Keratinocyte (primary cell): ENCODE data around the gene CENPP. TPM values are rescaled to one million over a fixed set of nuclear protein-coding genes. Genes with fewer than 3 reads are reported as not detected.

ENCODE experiments used
- DNase-seq: peaks from one replicate; pipeline ENCODE4 v3.0.0-alpha.2; 2011; ENCODE audit warnings: low read depth, missing footprints, low spot score
- FAIRE-seq: peaks from 2 replicates; lab custom pipeline; 2011; peaks lifted over from hg19 to GRCh38; lab: Jason Lieb, UNC
- H2AFZ ChIP-seq: 2 replicates; pipeline ENCODE4 v1.6.0; 2012; ENCODE audit warnings: low read length, control low read depth, inconsistent platforms; ENCODE audit not compliant: control insufficient read depth
- H3K27ac ChIP-seq: 2 replicates; pipeline ENCODE4 v1.5.1; 2011; ENCODE audit warnings: low read length; ENCODE audit not compliant: control insufficient read depth, insufficient read depth
- H3K27me3 ChIP-seq: 3 replicates; pipeline ENCODE4 v1.6.0; 2011; ENCODE audit warnings: low read length; ENCODE audit not compliant: control insufficient read depth, insufficient read depth; ENCODE audit errors: extremely low read depth
- H3K36me3 ChIP-seq, 2 experiments: 2 replicates in 1 of 2; 3 replicates in 1 of 2; pipeline ENCODE4 v1.5.1; 2011; ENCODE audit warnings: low read length in 2 of 2, mild to moderate bottlenecking in 1 of 2; ENCODE audit not compliant: control insufficient read depth in 2 of 2, insufficient read depth in 2 of 2; ENCODE audit errors: extremely low read depth in 1 of 2
- H3K4me1 ChIP-seq: 3 replicates; pipeline ENCODE4 v1.5.1; 2011; ENCODE audit warnings: low read length; ENCODE audit not compliant: control insufficient read depth, insufficient read depth; ENCODE audit errors: extremely low read depth
- H3K4me2 ChIP-seq: 3 replicates; pipeline ENCODE4 v1.6.0; 2011; ENCODE audit warnings: low read depth, low read length; ENCODE audit not compliant: control insufficient read depth, insufficient read depth; ENCODE audit errors: extremely low read depth
- H3K4me3 ChIP-seq, 3 experiments: fragments of 200-600 bp in 1 of 3; sonication (generic) in 1 of 3; 2 replicates in 2 of 3; 3 replicates in 1 of 3; pipeline ENCODE4 v1.5.1; 2011 to 2016; ENCODE audit warnings: low read length in 3 of 3, mild to moderate bottlenecking in 3 of 3, control low read depth in 2 of 3, inconsistent platforms in 1 of 3, low read depth in 1 of 3, mixed read lengths in 1 of 3, mixed run types in 1 of 3, moderate library complexity in 1 of 3; ENCODE audit not compliant: control insufficient read depth in 2 of 3, insufficient read depth in 2 of 3; ENCODE audit errors: extremely low read depth in 1 of 3
- H3K79me2 ChIP-seq: 2 replicates; pipeline ENCODE4 v1.6.0; 2012; ENCODE audit warnings: low read length; ENCODE audit not compliant: control insufficient read depth, insufficient read depth
- H3K9ac ChIP-seq: 3 replicates; pipeline ENCODE4 v1.6.0; 2011; ENCODE audit warnings: low read length; ENCODE audit not compliant: control insufficient read depth, insufficient read depth; ENCODE audit errors: extremely low read depth
- H3K9me1 ChIP-seq: 3 replicates; pipeline ENCODE4 v1.6.0; 2011; ENCODE audit warnings: low read length; ENCODE audit not compliant: control insufficient read depth, insufficient read depth; ENCODE audit errors: extremely low read depth
- H3K9me3 ChIP-seq: 2 replicates; pipeline ENCODE4 v1.5.1; 2012; ENCODE audit warnings: low read depth, low read length; ENCODE audit not compliant: control insufficient read depth
- H4K20me1 ChIP-seq: 3 replicates; pipeline ENCODE4 v1.6.0; 2011; ENCODE audit warnings: low read length; ENCODE audit not compliant: control insufficient read depth, insufficient read depth; ENCODE audit errors: extremely low read depth
- EZH2 ChIP-seq: IDR thresholded peaks from one replicate; pipeline ENCODE4 v1.6.1; 2012; ENCODE audit warnings: inconsistent platforms, mild to moderate bottlenecking, low read length, moderate library complexity
- dilution Hi-C: fragments of 300-500 bp; cut with MboI; formaldehyde crosslinking; loops from one replicate; pipeline ENCODE4 v1.7.0; 2020; ENCODE audit warnings: low sequenced_read_pairs; ENCODE audit not compliant: extremely low pct_ligation_motif_present
- polyA plus RNA-seq, 5 experiments: library from polyadenylated mRNA; depleted of rRNA in 3 of 5; stranded (reverse) in 3 of 5; stranded (forward) in 1 of 5; unstranded in 1 of 5; fragments of >200 nt; gene quantifications; 1 replicate in 1 of 5; 2 replicates in 3 of 5; 3 replicates in 1 of 5; pipeline versions ENCODE4 v1.2.1 to v1.2.3, GENCODE V29; 2011 to 2012; ENCODE audit warnings: missing spikeins in 2 of 5, low read depth in 1 of 5, low replicate concordance in 1 of 5
- TF ChIP-seq, protein P1 (sequence below), 3 experiments: IDR thresholded peaks in 1 of 3; conservative IDR thresholded peaks in 1 of 3; optimal IDR thresholded peaks in 1 of 3; 2 replicates in 2 of 3; 3 replicates in 1 of 3; pipeline versions ENCODE3 to v1.5.1; 2011; ENCODE audit warnings: low read length in 3 of 3, mild to moderate bottlenecking in 3 of 3, moderate library complexity in 2 of 3, control low read depth in 1 of 3, inconsistent platforms in 1 of 3; ENCODE audit not compliant: insufficient read depth in 2 of 3; ENCODE audit errors: extremely low read depth in 1 of 3

Gene CENPP
- polyA plus RNA-seq, 1 donor (not counting 4 experiments of a cell fraction or from before 2014, with no cell fraction given) = 6.7 TPM

DNA sequence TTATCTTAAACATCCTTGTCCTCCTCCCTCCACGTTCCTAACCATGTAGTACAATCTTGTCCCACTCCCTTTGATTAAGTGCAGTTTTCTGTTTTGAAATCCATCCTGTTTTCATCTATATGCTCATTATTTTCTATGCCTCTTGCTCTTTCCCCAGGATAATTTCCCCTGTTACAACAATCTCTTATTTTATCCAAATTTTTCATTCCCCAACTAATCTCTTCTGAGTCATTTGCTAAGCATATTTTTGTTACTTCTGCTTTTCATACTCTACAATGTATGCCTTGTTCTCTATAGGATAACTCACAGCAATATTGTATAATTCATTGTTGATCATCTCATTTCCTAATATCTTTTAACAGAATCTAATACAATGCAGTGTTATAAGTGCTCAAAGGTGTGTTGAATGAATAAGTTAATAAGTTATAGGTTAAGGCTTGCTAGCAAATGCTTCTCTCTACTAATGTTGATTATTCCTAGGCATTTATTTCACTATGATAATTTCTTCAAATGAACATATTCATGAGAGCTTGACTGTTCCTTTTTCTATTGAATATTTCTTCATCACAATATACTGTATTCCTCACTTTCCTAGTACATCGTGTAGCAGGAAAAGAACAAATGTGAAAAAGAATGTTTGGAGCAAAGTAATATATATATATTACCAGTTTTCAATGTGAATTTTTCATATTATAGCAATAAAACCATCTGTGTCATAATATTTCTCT, 97.0 kb downstream of the CENPP start:
- Histone ChIP-seq H3K4me1 (no peaks in the 10 kb centered on the region), H3K36me3 (no peaks in the 10 kb centered on the region), H3K9me3 (no peaks in the 10 kb centered on the region), H3K79me2 (no peaks in the 10 kb centered on the region), H3K9ac (no peak overlapping the region), H3K4me3 (no peak overlapping the region), H2AFZ (no peak overlapping the region), H3K9me1 (no peaks in the 10 kb centered on the region), H4K20me1 (no peaks in the 10 kb centered on the region), H3K27ac (no peak overlapping the region), H3K4me2 (no peak overlapping the region), H3K27me3 (no peaks in the 10 kb centered on the region)
- dilution Hi-C loops = no loop called here
- DNase-seq (no peak), FAIRE-seq (no peak)
- TF ChIP-seq EZH2 = no peak
- TF ChIP-seq, protein P1, sequence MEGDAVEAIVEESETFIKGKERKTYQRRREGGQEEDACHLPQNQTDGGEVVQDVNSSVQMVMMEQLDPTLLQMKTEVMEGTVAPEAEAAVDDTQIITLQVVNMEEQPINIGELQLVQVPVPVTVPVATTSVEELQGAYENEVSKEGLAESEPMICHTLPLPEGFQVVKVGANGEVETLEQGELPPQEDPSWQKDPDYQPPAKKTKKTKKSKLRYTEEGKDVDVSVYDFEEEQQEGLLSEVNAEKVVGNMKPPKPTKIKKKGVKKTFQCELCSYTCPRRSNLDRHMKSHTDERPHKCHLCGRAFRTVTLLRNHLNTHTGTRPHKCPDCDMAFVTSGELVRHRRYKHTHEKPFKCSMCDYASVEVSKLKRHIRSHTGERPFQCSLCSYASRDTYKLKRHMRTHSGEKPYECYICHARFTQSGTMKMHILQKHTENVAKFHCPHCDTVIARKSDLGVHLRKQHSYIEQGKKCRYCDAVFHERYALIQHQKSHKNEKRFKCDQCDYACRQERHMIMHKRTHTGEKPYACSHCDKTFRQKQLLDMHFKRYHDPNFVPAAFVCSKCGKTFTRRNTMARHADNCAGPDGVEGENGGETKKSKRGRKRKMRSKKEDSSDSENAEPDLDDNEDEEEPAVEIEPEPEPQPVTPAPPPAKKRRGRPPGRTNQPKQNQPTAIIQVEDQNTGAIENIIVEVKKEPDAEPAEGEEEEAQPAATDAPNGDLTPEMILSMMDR (optimal IDR thresholded peaks at IDR 0.05 in 1 of 3, IDR thresholded peaks at IDR 0.05 in 1 of 3, conservative IDR thresholded peaks at IDR 0.05 in 1 of 3; ENCODE audit: extremely low read depth in 1 of 3, insufficient read depth in 2 of 3, low read length in 3 of 3) = no peak

DNA sequence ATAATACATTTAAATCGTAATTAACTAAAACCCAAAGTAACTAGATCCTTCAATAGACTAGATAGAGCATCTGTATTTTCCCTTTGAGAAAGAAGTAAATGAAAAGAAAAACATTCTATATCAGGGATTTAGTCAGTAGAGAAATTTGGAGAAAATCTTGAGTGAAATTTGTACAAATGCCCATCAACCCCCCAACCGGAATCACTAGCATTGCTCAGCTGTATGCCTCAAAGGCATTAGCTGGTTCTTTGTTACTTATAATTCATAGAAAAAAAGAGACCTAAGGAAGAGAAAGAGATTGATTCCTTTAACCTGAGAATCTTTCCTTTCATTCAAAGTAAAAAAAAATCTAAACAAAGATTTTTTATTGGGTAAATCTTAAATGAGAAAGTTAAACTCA, 97.9 kb downstream of the CENPP start:
- no peak overlapping the region for H3K27ac ChIP-seq
- no peak overlapping the region for H2AFZ ChIP-seq
- H3K36me3 ChIP-seq = no peaks in the 10 kb centered on the region
- H3K4me1 ChIP-seq = no peaks in the 10 kb centered on the region
- no peak overlapping the region for H3K4me3 ChIP-seq
- FAIRE-seq = no peak
- no peak overlapping the region for H3K9ac ChIP-seq
- TF ChIP-seq, protein P1 (optimal IDR thresholded peaks at IDR 0.05 in 1 of 3, IDR thresholded peaks at IDR 0.05 in 1 of 3, conservative IDR thresholded peaks at IDR 0.05 in 1 of 3; ENCODE audit: extremely low read depth in 1 of 3, insufficient read depth in 2 of 3, low read length in 3 of 3) = no peak
- no peak for TF ChIP-seq EZH2
- H3K79me2 ChIP-seq = no peaks in the 10 kb centered on the region
- no peaks in the 10 kb centered on the region for H3K9me3 ChIP-seq
- H3K27me3 ChIP-seq = no peaks in the 10 kb centered on the region
- no peak overlapping the region for H3K4me2 ChIP-seq
- DNase-seq = no peak
- dilution Hi-C loops = no loop called here
- H4K20me1 ChIP-seq = no peaks in the 10 kb centered on the region
- H3K9me1 ChIP-seq = no peaks in the 10 kb centered on the region
